Dendritic cell treated with granulocyte-macrophage colony-stimulating factor and Interleukin-4, amounts not matched to agents 40 ng/mL and 50 ng/mL, for 4 days (primary cell): ENCODE data around the gene RALGAPB.
"Not testable (repeated sequence)": the region's sequence is repeated elsewhere in the genome, so short reads cannot be mapped to it uniquely, and the experiment has no call there.

Experiments used
- H3K27ac Mint-ChIP-seq: one replicate; pipeline ENCODE4 v1.8.0; 2022; ENCODE audit warnings: mild to moderate bottlenecking, mixed read lengths
- H3K27me3 Mint-ChIP-seq: one replicate; pipeline ENCODE4 v1.8.0; 2022; ENCODE audit warnings: mild to moderate bottlenecking, mixed read lengths
- H3K36me3 Mint-ChIP-seq: one replicate; pipeline ENCODE4 v1.8.0; 2022; ENCODE audit warnings: low read depth, mixed read lengths
- H3K4me1 Mint-ChIP-seq: one replicate; pipeline ENCODE4 v1.8.0; 2022; ENCODE audit warnings: low read depth, mixed read lengths
- H3K4me3 Mint-ChIP-seq: one replicate; pipeline ENCODE4 v1.8.0; 2022; ENCODE audit warnings: mild to moderate bottlenecking, moderate library complexity, mixed read lengths
- H3K9me3 Mint-ChIP-seq: one replicate; pipeline ENCODE4 v1.8.0; 2022; ENCODE audit warnings: mixed read lengths
- intact Hi-C: fragments of 100-400 bp; cut with micrococcal nuclease; formaldehyde crosslinking; loops from one replicate; pipeline ENCODE4 v1.15.0; 2022

The RALGAPB gene

DNA sequence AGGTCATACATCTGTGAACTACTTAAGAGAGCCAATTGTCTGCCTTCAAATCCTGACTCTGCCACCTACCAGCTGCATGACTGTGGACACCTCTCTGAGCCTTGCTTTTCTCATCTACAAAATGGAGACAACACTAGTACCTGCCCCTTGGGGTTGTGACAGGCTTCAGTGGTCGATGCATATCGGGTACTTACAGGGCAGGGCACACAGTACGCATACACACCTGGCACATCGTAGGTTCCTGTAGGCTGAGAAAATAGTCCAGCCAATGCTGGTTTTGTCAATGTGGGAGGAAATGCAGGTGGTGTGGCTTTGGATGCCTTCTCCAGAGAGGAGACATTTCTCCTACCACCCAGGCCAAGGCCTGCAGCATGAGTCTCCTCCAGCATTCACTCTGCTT lies 110.7 kb downstream of the RALGAPB start:
- H3K4me3 Mint-ChIP-seq, result no peak overlapping the region
- no peaks in the 10 kb centered on the region for H3K9me3 Mint-ChIP-seq
- peaks cover 7% of the 10 kb centered on the region for H3K27me3 Mint-ChIP-seq
- no peak overlapping the region for H3K27ac Mint-ChIP-seq
- H3K36me3 Mint-ChIP-seq, result no peaks in the 10 kb centered on the region
- no peaks in the 10 kb centered on the region for H3K4me1 Mint-ChIP-seq
- intact Hi-C loops, result no loop called here

DNA sequence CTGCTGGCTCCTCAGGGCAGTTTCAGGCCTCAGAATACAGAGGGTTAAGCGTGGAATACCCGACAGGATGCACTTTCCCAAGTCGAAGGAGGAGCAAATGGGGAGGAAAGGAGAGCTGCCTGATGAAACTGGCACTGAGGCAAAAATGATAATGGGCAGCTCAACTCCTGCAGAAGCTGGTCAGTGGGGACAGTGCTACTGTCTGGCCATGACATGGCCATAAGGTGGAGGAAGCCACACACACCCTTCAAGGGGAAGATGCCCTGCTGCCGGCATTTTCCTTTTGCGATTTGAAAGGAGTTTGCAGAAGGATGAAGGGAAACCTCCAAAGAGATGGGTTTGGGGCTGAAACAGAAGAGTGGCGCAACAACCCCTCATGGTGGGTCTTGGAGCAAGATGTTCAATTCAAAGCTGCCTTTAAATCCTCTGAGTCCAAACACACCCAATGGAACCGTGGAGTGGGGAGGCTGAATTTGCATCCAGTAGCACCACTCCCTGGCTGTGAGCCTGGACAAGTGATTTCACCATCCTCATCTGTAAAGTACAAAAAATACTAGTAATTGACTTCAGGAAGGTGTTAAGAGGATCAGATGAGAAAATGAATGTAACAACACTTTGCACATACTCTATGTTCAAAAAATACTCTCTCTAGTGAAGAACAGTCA lies 111.6 kb downstream of the RALGAPB start:
- Mint-ChIP-seq H3K4me3 (no peak overlapping the region), H3K27ac (no peak overlapping the region), H3K4me1 (no peaks in the 10 kb centered on the region), H3K9me3 (no peaks in the 10 kb centered on the region), H3K36me3 (no peaks in the 10 kb centered on the region), H3K27me3 (peaks cover 7% of the 10 kb centered on the region)
- intact Hi-C loops, result no loop called here

DNA sequence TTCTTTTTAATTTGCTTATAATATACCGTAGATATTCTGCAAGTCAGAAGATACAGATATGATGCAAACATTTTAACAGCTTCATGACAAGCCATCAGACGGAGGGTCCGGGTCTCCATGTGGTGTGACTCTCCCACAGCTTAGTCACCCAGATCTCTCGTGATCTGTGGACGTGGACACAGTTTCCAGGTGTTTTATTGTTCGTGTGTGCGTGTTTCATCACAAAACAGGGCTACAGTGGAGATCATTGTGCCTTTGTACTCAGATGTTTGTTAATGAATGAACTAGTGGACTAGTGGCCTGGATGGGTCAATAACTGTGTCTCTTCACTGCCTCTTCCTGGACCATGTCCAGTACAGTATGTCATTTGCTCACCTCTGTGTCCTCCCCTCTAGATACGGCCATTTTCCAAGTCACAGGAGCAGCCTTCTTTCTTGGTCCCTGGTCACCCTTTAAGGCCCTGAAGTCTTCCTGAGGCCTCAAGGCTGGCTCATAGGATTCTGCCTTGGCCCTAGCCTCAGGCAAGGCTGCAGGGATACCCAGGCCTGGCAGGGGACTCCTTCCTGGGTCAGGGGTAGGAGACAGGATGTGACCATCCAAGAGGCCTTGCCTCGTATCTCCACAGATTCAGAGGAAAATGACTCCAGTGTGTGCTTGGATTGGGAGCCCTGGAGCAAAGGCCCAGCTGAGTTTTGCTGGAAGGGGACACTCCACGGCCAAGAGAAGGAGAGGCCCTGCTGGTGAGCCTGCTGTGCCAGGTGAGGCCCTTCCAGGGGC lies 112.9 kb downstream of the RALGAPB start:
- Mint-ChIP-seq H3K27ac (no peak overlapping the region), H3K36me3 (no peaks in the 10 kb centered on the region), H3K4me3 (no peak overlapping the region), H3K27me3 (peaks cover 6% of the 10 kb centered on the region), H3K9me3 (no peaks in the 10 kb centered on the region), H3K4me1 (no peaks in the 10 kb centered on the region)
- intact Hi-C loops, result no loop called here

DNA sequence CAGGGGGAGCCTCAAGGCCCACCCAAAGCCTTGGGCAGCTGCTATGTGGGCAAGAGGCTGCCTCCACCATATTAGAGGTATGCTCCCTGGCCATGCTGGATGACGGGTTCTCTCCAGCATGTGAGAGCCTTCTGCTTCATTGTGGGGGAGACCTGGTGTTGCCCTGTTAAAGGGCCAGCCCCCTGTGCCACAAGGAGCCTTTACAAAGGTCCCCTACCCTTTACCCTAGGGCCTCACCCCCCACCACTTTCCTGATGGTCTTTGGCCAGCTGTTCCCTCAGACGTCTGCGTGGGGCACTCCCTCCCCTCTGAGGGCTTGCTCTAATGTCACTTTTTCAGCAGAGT lies 113.5 kb downstream of the RALGAPB start:
- H3K4me3 Mint-ChIP-seq, result no peak overlapping the region
- no peak overlapping the region for H3K27ac Mint-ChIP-seq
- intact Hi-C loops, result no loop called here
- peaks cover 2% of the 10 kb centered on the region for H3K27me3 Mint-ChIP-seq
- no peaks in the 10 kb centered on the region for H3K9me3 Mint-ChIP-seq
- H3K4me1 Mint-ChIP-seq, result no peaks in the 10 kb centered on the region
- H3K36me3 Mint-ChIP-seq, result no peaks in the 10 kb centered on the region

DNA sequence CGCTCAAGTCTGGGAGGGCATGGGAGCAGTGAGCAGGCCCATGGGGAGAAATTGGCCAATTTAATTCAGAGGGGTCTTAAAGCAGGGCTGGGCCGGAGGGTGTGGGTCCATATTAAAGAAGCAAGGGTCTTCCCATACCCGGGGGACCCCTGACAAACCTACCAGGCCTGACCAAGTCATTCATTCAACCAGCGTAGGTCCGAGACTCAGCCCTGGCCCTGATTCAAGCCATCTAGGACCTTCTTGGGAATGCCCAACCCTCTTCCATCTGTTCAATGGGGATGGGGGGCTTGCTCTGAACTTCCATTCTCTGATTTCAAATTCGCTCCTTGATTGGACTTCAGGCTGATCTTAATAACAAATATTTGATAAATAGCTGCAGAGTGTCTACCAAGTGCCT lies 115.7 kb downstream of the RALGAPB start:
- intact Hi-C loops, result no loop called here
- Mint-ChIP-seq H3K9me3 (no peaks in the 10 kb centered on the region), H3K36me3 (no peaks in the 10 kb centered on the region), H3K27ac (no peak overlapping the region), H3K4me1 (no peaks in the 10 kb centered on the region), H3K4me3 (no peak overlapping the region), H3K27me3 (peaks cover 2% of the 10 kb centered on the region)

DNA sequence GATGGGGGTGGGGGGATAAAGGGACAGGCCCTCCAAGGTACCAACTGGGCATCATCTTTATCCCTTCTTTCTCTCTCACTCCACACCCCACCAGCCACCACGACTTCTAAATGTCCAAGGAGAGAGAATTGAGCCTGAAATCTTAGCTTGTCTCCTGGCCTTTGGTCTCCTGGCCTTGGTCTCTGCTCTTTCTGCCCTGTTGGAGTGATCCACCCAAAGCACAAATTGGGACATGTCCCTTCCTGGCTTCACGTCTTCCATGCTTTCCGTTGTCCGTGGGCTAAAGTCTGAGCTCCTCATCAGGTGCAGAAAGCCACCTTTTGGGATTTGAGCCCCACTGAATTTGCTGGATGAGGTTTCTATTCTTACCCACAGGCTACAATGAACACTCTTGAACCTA lies 116.7 kb downstream of the RALGAPB start:
- intact Hi-C loops, result no loop called here
- Mint-ChIP-seq H3K4me1 (no peaks in the 10 kb centered on the region), H3K4me3 (no peak overlapping the region), H3K27ac (no peak overlapping the region), H3K27me3 (no peaks in the 10 kb centered on the region), H3K36me3 (no peaks in the 10 kb centered on the region), H3K9me3 (no peaks in the 10 kb centered on the region)

DNA sequence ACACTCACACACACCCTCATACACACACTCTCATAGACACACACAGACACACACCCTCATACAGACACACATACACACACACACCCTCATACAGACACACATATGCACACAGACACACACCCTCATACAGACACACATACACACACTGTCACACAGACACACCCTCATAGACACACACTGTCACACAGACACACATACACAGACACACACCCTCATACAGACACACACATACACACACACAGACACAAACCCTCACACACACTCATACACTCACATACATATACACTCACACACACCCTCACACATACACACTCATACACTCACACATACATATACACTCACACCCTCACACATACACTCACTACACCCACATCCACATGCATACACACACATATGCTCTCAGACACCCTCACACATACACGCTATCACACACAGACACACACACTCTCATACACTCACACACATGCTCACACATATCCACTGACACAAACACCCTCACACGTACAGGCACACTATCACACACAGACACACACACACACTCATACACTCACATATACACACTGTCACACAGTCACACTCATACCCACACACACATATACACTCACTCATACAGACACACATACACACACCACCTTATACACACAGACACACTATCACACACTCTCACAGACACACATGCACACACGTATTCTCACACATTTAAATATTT lies 117.5 kb downstream of the RALGAPB start:
- Mint-ChIP-seq H3K4me1 (no peaks in the 10 kb centered on the region), H3K36me3 (no peaks in the 10 kb centered on the region), H3K4me3 (no peak overlapping the region), H3K9me3 (no peaks in the 10 kb centered on the region), H3K27me3 (no peaks in the 10 kb centered on the region), H3K27ac (no peak overlapping the region)
- intact Hi-C loops, result no loop called here

DNA sequence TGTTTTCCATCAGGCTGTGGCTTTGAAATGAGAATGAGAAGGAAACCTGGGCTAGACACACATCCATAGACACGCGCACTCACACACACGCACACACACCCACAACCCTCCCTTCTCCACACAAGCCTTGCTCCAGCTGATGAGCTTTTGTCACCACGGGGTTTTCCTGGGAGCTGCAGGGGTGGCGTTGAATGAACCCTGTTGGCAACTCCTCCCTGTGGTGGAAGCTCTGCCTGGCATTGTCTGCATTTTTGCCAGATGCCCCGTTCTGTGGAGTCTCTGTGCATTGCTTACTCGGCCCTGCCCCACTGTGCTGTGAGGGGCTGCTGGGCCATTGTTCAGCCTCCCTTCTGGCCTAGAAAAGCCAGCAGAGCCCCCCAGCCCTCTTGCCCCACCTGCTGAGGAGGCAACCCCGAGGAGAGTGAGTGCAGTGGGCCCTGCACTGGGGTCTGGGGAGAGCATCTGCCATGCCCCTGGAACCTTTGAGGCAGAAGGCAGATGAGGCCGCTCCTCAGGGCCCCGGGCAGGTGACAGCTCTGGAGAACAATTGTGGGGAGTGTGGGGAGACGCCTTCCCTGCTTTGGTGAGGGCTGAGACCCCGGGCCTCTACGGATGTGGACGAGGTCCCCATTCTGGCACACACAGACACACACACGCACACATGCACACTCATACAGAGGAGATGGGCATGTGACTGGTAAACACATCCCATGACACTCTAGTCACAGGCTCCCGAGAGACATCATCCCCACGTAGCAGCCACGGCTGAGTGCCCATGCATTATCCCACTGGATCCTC lies 118.2 kb downstream of the RALGAPB start:
- Mint-ChIP-seq H3K36me3 (no peaks in the 10 kb centered on the region), H3K4me1 (no peaks in the 10 kb centered on the region), H3K4me3 (no peak overlapping the region), H3K9me3 (no peaks in the 10 kb centered on the region), H3K27me3 (no peaks in the 10 kb centered on the region), H3K27ac (no peak overlapping the region)
- intact Hi-C loops, result no loop called here

DNA sequence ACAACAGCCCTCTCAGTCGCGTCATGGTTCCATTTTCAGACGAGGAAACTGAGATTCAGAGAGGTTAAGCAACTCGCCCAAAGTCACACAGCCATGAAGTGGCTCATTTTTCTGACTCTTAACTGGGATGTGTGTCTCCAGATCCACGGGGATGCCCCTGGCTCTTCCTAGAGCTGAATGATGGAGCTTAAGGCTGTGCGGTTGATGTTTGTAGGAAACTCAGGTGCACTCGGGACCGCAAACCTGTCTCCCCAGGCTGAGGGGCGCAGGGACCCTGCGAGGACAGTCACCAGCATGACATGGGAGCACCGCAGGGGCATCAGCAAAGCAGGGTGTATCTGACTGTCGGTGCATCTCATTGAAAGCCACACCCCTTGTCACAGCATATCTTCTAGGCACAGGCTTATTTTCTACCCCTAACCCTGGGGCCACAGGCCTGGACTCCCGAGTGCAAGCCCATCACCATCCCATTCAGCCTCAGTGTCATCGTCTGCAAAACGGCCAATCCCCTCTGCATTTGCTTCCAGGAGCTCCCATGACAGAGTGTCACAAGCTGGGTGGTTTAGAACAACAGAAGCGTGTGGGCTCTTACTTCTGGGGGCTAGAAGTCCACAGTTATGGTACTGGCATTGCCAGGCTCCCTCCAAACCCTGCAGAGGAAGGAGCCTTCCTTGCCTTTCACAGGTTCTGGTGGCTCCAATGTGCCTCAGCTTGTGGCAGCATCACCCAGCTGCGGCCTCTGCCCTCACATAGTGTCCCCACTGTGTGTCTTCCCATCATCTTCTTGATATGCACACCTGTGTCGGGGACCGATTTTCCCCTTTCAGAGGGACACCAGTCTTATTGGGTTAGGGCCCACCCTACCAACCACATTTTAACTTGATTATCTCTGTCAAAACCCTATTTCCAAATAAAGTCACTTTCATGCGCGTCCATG lies 119.1 kb downstream of the RALGAPB start:
- H3K4me1 Mint-ChIP-seq, result no peaks in the 10 kb centered on the region
- no peaks in the 10 kb centered on the region for H3K9me3 Mint-ChIP-seq
- no peaks in the 10 kb centered on the region for H3K27me3 Mint-ChIP-seq
- H3K27ac Mint-ChIP-seq, result no peak overlapping the region
- H3K36me3 Mint-ChIP-seq, result no peaks in the 10 kb centered on the region
- H3K4me3 Mint-ChIP-seq, result no peak overlapping the region
- intact Hi-C loops, result no loop called here

DNA sequence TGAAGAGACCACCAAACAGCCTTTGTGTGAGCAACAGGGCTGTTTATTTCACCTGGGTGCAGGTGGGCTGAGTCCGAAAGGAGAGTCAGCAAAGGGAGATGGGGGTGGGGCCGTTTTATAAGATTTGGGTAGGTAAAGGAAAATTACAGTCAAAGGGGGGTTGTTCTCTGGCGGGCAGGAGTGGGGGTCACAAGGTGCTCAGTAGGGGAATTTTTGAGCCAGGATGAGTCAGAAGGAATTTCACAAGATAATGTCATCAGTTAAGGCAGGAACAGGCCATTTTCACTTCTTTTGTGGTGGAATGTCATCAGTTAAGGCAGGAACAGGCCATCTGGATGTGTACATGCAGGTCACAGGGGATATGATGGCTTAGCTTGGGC lies 119.8 kb downstream of the RALGAPB start:
- H3K4me1 Mint-ChIP-seq, intact Hi-C loops, H3K27me3 Mint-ChIP-seq, H3K27ac Mint-ChIP-seq, H3K36me3 Mint-ChIP-seq, H3K4me3 Mint-ChIP-seq, H3K9me3 Mint-ChIP-seq: not testable (repeated sequence)

DNA sequence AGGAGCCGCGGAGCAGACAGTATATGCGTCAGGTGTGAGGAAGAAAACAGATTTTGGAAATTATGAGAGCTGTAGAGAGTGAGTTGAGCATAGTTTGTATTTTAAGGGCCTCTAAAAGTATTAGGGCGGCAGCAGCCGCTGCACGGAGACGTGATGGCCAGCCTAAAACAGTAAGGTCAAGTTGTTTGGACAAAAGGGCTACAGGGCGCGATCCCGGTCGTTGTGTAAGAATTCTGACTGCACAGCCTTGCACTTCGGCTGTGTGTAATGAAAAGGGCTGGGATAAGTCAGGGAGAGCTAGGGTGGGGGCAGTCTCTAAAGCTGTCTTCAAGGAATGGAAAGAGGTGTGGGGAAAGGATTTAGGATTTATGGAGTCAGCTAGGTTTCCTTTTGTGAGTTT lies 121.6 kb downstream of the RALGAPB start:
- H3K27ac Mint-ChIP-seq, H3K9me3 Mint-ChIP-seq, H3K36me3 Mint-ChIP-seq, H3K4me3 Mint-ChIP-seq, intact Hi-C loops, H3K4me1 Mint-ChIP-seq: not testable (repeated sequence)
- peaks cover 14% of the 10 kb centered on the region for H3K27me3 Mint-ChIP-seq

DNA sequence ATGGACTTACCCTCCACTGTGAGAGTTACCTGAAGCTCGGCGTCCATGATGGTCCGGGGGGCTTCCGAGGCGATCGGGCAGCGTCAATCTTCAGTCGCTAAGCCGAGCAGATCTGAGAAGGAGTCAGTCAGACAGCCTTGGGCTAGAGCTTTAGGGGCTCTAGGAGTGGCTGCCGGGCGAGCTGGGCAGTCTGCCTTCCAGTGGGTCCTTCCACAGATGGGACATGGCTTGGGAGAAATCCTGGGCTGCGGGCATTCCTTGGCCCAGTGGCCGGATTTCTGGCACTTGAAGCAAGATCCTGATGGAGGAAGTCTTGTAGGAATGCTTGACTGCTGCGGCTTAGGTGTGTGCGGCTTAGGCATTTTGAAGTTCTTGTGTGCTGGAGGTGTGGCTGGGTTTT lies 123.2 kb downstream of the RALGAPB start:
- H3K4me1 Mint-ChIP-seq, H3K27ac Mint-ChIP-seq, intact Hi-C loops, H3K36me3 Mint-ChIP-seq, H3K9me3 Mint-ChIP-seq, H3K4me3 Mint-ChIP-seq: not testable (repeated sequence)
- H3K27me3 Mint-ChIP-seq, result peaks cover 31% of the 10 kb centered on the region

DNA sequence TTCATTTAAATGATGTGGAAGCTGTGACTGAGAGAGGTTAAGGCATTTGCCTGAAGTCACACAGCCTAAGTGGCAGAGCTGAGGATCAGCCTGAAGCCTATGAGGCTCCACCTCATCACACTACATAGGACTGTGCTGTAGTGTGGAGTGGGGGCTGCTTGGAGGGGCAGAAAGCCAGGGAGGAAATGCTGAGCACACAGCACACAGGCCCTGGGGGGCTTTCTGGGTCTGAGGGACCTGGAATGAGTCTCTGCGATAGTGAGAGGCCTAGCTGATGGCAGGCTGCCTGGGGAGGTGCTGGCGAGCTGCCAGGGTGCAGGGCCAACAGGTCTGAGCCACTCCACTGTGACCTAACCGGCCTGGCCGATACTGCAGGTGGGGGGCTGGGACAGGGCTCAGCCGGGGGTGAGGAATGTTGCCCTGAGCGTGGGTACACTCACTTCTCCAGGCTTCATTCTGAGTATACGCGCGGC lies 126.8 kb downstream of the RALGAPB start:
- Mint-ChIP-seq H3K9me3 (no peaks in the 10 kb centered on the region), H3K4me1 (peaks cover 6% of the 10 kb centered on the region), H3K27me3 (peaks cover 61% of the 10 kb centered on the region), H3K4me3 (no peak overlapping the region), H3K36me3 (no peaks in the 10 kb centered on the region), H3K27ac (no peak overlapping the region)
- intact Hi-C loops, result no loop called here
